Endothelial cell of umbilical vein (primary cell): ENCODE measurements around the gene ZBP1. TPM values are rescaled to one million over a fixed set of nuclear protein-coding genes. Genes with fewer than 3 reads are reported as not detected.

Experiments
- BruUV-seq: library from RNA; stranded (reverse); fragments of 400-500 nt; replicated peaks from 2 replicates; lab custom pipeline; 2021; lab: Mats Ljungman, UMichigan
- CTCF ChIA-PET: fragments of 300-600, 350-600 bp; sonication (Branson Sonifier 250); formaldehyde crosslinking; loops from one replicate; lab custom pipeline; 2021; ENCODE audit warnings: antibody characterized with exemption, inconsistent platforms; lab: Charles Lee
- POLR2A ChIA-PET: fragments of 300-600, 350-600 bp; sonication (Branson Sonifier 250); formaldehyde crosslinking; loops from one replicate; lab custom pipeline; 2021; ENCODE audit warnings: antibody characterized with exemption, inconsistent platforms; lab: Charles Lee
- DNase-seq: peaks from one replicate; pipeline ENCODE4 v3.0.0-alpha.2; 2011; ENCODE audit warnings: low read depth, low spot score
- FAIRE-seq: peaks from 2 replicates; lab custom pipeline; 2011; peaks lifted over from hg19 to GRCh38; lab: Jason Lieb, UNC
- H2AFZ ChIP-seq: 2 replicates; pipeline ENCODE4 v1.6.0; 2012; ENCODE audit warnings: low read depth, low read length, control low read depth, inconsistent platforms
- H3K27ac ChIP-seq: 2 replicates; pipeline ENCODE4 v1.5.1; 2011; ENCODE audit warnings: low read depth, mild to moderate bottlenecking, control low read depth, low read length, moderate library complexity; ENCODE audit not compliant: insufficient read depth
- H3K27me3 ChIP-seq, 2 experiments: 2 replicates each; pipeline versions ENCODE4 v1.6.0 to v1.6.1; 2011; ENCODE audit warnings: low read length in 2 of 2, mixed read lengths in 1 of 2; ENCODE audit not compliant: control insufficient read depth in 2 of 2, insufficient read depth in 2 of 2
- H3K36me3 ChIP-seq, 2 experiments: 2 replicates in 1 of 2; 3 replicates in 1 of 2; pipeline ENCODE4 v1.5.1; 2011; ENCODE audit warnings: low read length in 2 of 2, mild to moderate bottlenecking in 1 of 2, moderate library complexity in 1 of 2; ENCODE audit not compliant: control insufficient read depth in 2 of 2, insufficient read depth in 2 of 2; ENCODE audit errors: extremely low read depth in 1 of 2
- H3K4me1 ChIP-seq: 3 replicates; pipeline ENCODE4 v1.5.1; 2011; ENCODE audit warnings: mild to moderate bottlenecking, low read length; ENCODE audit not compliant: control insufficient read depth, insufficient read depth; ENCODE audit errors: extremely low read depth
- H3K4me2 ChIP-seq: 2 replicates; pipeline ENCODE4 v1.6.1; 2011; ENCODE audit warnings: low read length, control low read depth, mixed read lengths; ENCODE audit not compliant: insufficient read depth
- H3K4me3 ChIP-seq, 3 experiments: fragments of 200-600 bp in 1 of 3; sonication (generic), shearing (Covaris generic) in 1 of 3; replicated peaks in 1 of 3; 2 replicates each; pipeline ENCODE4 v1.5.1; 2011 to 2016; ENCODE audit warnings: control low read depth in 3 of 3, low read length in 3 of 3, mild to moderate bottlenecking in 2 of 3, inconsistent platforms in 1 of 3, low read depth in 1 of 3, moderate library complexity in 1 of 3; ENCODE audit not compliant: insufficient read depth in 1 of 3
- H3K79me2 ChIP-seq: 2 replicates; pipeline ENCODE4 v1.6.0; 2012; ENCODE audit warnings: low read length, inconsistent platforms; ENCODE audit not compliant: control insufficient read depth, insufficient read depth
- H3K9ac ChIP-seq: replicated peaks from 2 replicates; pipeline ENCODE3; 2011; ENCODE audit warnings: low read length, control low read depth; ENCODE audit not compliant: insufficient read depth; ENCODE audit errors: extremely low read depth
- H3K9me1 ChIP-seq: replicated peaks from 3 replicates; pipeline ENCODE4 v1.6.0; 2011; ENCODE audit warnings: mild to moderate bottlenecking, low read length; ENCODE audit not compliant: control insufficient read depth, insufficient read depth; ENCODE audit errors: extremely low read depth
- H3K9me3 ChIP-seq: replicated peaks from 2 replicates; pipeline ENCODE4 v1.5.1; 2012; ENCODE audit warnings: low read length, inconsistent platforms; ENCODE audit not compliant: control insufficient read depth, insufficient read depth
- H4K20me1 ChIP-seq: replicated peaks from 2 replicates; pipeline ENCODE3; 2011; ENCODE audit warnings: mild to moderate bottlenecking, low read length; ENCODE audit not compliant: control insufficient read depth, insufficient read depth; ENCODE audit errors: extremely low read depth
- CTCF ChIP-seq, 2 donors: IDR thresholded peaks; 1 replicate in 1 of 2; 2 replicates in 1 of 2; pipeline ENCODE4 v1.5.1; 2011; ENCODE audit warnings: low read length in 2 of 2, mild to moderate bottlenecking in 2 of 2, moderate library complexity in 2 of 2, control low read depth in 1 of 2, inconsistent platforms in 1 of 2, low read depth in 1 of 2; ENCODE audit not compliant: insufficient read depth in 1 of 2; ENCODE audit errors: extremely low read depth in 1 of 2
- EZH2 ChIP-seq: IDR thresholded peaks from 2 replicates; pipeline ENCODE4 v1.6.1; 2012; ENCODE audit warnings: borderline replicate concordance, low read depth, mild to moderate bottlenecking, moderate library complexity, low read length, inconsistent platforms; ENCODE audit not compliant: severe bottlenecking
- FOS ChIP-seq: IDR thresholded peaks from 2 replicates; pipeline ENCODE4 v1.6.1; 2011; ENCODE audit warnings: mild to moderate bottlenecking, low read length, moderate library complexity, borderline replicate concordance; ENCODE audit not compliant: insufficient read depth
- GATA2 ChIP-seq: IDR thresholded peaks from 2 replicates; pipeline ENCODE4 v1.7.0; 2011; ENCODE audit warnings: low read depth, mild to moderate bottlenecking, moderate library complexity, mixed read lengths, low read length; ENCODE audit not compliant: insufficient read length, insufficient read depth
- JUN ChIP-seq: IDR thresholded peaks from 2 replicates; pipeline ENCODE4 v1.6.1; 2011; ENCODE audit warnings: borderline replicate concordance, low read depth; ENCODE audit not compliant: insufficient read length, insufficient read depth
- MAX ChIP-seq: IDR thresholded peaks from 2 replicates; pipeline ENCODE4 v1.6.1; 2011; ENCODE audit not compliant: insufficient read depth, insufficient read length
- MYC ChIP-seq: IDR thresholded peaks from one replicate; pipeline ENCODE4 v1.6.1; 2011; ENCODE audit warnings: mild to moderate bottlenecking, low read depth, low read length
- POLR2A ChIP-seq: IDR thresholded peaks from 2 replicates; pipeline ENCODE4 v1.6.1; 2012; ENCODE audit warnings: low read depth, mild to moderate bottlenecking, control low read depth, low read length
- POLR2AphosphoS5 ChIP-seq: IDR thresholded peaks from 2 replicates; pipeline ENCODE4 v1.6.1; 2012; ENCODE audit warnings: low read depth, mild to moderate bottlenecking, control low read depth, low read length, moderate library complexity; ENCODE audit not compliant: insufficient read depth
- dilution Hi-C: fragments of 300-500 bp; cut with MboI; formaldehyde crosslinking; loops from one replicate; pipeline ENCODE4 v1.15.0; 2019; ENCODE audit warnings: low sequenced_read_pairs; ENCODE audit not compliant: extremely low pct_ligation_motif_present
- intact Hi-C: fragments of 100-400 bp; cut with micrococcal nuclease; formaldehyde crosslinking; loops from one replicate; pipeline ENCODE4 v1.10.0; 2022
- polyA plus RNA-seq, 4 experiments: library from polyadenylated mRNA; depleted of rRNA in 3 of 4; stranded (reverse) in 3 of 4; unstranded in 1 of 4; fragments of >200 nt; gene quantifications; 2 replicates each; pipeline versions ENCODE4 v1.2.1 to v1.2.3, GENCODE V29; 2011 to 2012; ENCODE audit warnings: missing spikeins in 1 of 4
- total RNA-seq: library from RNA; stranded (reverse); gene quantifications from 2 replicates; pipeline ENCODE4 v1.2.3, GENCODE V29; 2021

ZBP1 gene
- total and polyA plus RNA-seq, 2 donors (not counting 3 experiments of a cell fraction or from before 2014, with no cell fraction given), result not detected

GRCh38 chr20:57581202-57582028 is 38.8 kb downstream of the ZBP1 start:
- BruUV-seq, result no TSS peak
- intact Hi-C loops (loop anchor here (1.0 kb wide), 1 partner anchor 15 kb away; no protein-coding TSS in a partner anchor), dilution Hi-C loops (no loop called here)
- no peaks in the 10 kb centered on the region for H3K79me2 ChIP-seq
- no peak overlapping the region for H3K27ac ChIP-seq
- peaks cover 4 to 7% of the 10 kb centered on the region in 2 experiments for H3K27me3 ChIP-seq
- FAIRE-seq (no peak), DNase-seq (no peak)
- CTCF ChIA-PET, result interaction anchor here (1.2 to 1.4 kb wide), 2 partner anchors 13 to 48 kb away, joined by 3 read pairs; no protein-coding TSS in a partner anchor
- no peaks in the 10 kb centered on the region for H3K36me3 ChIP-seq
- no peaks in the 10 kb centered on the region for H3K9me3 ChIP-seq
- H4K20me1 ChIP-seq, result no peaks in the 10 kb centered on the region
- no peak overlapping the region for H3K4me3 ChIP-seq
- POLR2A ChIA-PET, result no interaction called here
- H2AFZ ChIP-seq, result no peak overlapping the region
- H3K9me1 ChIP-seq, result no peaks in the 10 kb centered on the region
- no peaks in the 10 kb centered on the region for H3K4me1 ChIP-seq
- no peak overlapping the region for H3K4me2 ChIP-seq
- TF ChIP-seq CTCF (IDR thresholded peaks at IDR 0.05; ENCODE audit: extremely low read depth in 1 of 2, insufficient read depth in 1 of 2, low read depth in 1 of 2, low read length in 2 of 2) (no peak), POLR2A (no peak), MAX (no peak), FOS (no peak), JUN (no peak), MYC (no peak), POLR2AphosphoS5 (no peak), EZH2 (no peak), GATA2 (no peak)
- no peak overlapping the region for H3K9ac ChIP-seq
